IPS-NIHi7 (cell line): ENCODE data around the gene ANAPC10.
A peak's percentile ranks its signal among the peaks of the same experiment; 100 is the strongest.
"Not testable (repeated sequence)": the region's sequence is repeated elsewhere in the genome, so short reads cannot be mapped to it uniquely, and the experiment has no call there.

Source experiments
- DNase-seq: peaks from one replicate; pipeline ENCODE4 v3.0.0; 2012; ENCODE audit warnings: mixed read lengths; ENCODE audit errors: extremely low spot score

Gene ANAPC10

GRCh38 chr4:145071560-145071959, 26.4 kb downstream of the ANAPC10 start:
- DNase-seq, result no peak

DNA sequence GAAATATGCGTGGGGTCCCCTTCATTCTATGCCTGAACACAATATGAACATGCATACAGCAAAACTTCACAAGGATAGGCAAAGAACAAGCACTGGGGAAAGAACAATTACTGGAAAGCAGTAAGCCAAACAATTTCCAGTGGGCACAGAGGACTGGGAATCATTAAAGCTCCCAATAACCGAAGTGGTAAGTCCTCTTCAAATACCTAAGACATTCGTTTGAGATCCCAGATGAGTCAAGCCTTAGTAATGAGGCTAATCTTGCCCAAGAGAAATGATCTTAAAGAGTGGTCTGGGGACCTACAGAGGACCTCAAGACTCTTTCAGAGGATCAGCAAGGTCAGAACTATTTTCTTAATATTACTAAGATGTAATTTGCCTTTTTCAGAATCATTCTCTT, 28.6 kb downstream of the ANAPC10 start:
- no peak for DNase-seq

- DNase-seq, result peak; percentile 9
Observed at GRCh38 chr4:145066063-145066501, 31.9 kb downstream of the ANAPC10 start.

DNA sequence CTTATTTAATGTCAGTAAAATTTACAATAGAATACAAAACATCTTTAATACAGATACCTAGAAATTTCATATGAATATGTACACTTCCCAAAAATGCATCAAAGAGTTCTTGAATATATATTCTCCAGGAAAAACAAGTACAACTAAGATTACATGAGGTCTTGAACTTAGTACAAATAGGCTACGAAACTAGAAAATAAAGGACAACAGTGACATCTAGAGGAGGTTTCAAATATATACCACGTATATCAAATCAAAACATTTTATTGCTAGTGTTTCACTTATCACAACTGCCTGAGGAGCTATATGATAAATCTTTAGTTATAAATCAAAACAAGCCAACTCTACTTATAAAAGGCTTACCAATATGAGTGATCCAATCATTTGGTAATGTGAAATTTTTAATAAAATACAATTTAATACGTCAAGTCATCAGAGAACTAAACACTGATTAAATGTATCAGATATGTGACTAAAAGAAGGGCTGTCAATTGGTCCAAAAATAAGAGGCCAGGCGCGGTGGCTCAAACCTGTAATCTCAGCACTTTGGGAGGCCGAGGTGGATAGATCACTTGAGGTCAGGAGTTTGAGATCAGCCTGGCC, 36.6 kb downstream of the ANAPC10 start:
- peak; percentile 12 for DNase-seq

DNA sequence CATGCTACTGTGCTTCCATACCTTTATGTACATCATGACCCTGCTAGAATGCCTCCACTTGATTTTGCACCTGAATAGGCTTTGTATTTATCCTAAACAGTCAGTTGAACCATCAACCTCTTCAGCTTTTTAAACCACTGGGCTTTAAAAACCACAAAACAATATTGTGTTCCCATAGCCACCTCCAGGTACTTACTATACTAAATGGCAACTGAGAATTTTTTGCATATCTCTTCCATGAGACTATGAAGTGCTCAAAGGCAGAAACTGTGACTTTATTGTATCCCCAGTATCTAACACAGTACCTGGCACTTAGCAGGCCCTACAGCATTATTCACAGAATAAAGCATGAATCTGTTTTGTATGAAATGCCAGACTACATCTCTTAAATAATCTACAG, 39.7 kb downstream of the ANAPC10 start:
- DNase-seq, result no peak

DNA sequence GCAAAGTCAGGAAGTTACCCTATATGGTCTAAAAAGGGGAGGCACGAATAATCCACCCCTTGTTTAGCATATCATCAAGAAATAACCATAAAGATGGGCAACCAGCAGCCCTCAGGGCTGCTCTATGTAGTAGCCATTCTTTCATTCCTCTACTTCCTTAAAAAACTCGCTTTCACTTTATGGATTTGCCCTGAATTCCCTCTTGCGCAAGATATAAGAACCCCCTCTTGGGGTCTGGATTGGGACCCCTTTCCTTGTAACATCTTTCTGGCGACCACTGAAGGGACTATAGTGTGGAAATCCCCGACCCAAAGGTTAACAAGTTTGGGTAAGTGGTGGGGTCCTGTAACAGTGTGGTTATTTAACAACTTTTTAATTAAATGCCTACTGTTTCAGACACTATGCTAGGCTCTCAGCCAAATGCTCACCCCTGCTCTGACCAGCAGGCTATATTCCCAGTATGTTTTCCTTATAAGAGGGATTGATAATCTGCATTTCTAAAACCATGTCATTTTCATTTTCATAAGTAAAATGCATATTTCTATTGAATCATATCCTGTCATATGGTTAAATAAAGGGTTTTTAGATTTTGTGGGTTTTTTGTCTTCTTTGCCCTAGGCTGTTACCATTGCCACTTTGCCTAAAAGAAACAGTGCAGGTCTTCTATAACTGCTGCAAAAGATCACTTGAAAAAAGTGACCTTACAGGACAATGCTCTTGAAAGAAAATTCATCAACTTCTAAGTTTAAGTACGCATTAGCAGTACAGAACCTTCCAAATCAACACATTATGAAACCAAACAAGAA, 41.5 kb downstream of the ANAPC10 start:
- no peak for DNase-seq

DNA sequence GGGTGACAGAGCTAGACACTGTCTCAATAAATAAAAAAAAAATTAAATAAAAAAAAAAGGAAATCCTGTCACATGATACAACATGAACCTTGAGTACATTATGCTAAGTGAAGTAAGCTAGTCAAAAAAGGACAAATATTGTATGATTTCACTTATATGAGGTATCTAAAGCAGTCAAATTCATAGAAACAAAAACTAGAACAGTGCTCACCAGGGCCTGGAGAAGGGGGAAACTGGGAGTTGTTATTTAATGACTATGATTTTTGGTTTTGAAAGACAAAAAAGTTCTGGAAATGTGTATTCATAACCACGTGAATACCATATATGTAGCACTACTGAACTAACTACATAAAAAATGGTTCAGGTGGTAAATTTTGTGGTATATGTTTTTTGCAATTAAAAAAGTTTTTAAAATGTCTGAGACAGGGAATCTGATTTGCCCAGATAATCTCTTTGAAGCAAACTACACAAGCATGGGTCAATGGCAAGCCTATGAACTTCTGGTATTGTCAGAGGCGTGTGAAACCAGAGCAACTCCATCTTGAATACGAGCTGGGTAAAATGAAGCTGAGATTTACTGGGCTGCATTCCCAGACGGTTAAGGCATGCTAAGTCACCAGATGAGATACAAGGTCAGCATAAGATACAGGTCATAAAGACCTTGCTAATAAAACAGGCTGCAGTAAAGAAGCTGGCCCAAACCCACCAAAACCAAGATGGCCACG, 42.3 kb downstream of the ANAPC10 start:
- DNase-seq, result no peak

DNA sequence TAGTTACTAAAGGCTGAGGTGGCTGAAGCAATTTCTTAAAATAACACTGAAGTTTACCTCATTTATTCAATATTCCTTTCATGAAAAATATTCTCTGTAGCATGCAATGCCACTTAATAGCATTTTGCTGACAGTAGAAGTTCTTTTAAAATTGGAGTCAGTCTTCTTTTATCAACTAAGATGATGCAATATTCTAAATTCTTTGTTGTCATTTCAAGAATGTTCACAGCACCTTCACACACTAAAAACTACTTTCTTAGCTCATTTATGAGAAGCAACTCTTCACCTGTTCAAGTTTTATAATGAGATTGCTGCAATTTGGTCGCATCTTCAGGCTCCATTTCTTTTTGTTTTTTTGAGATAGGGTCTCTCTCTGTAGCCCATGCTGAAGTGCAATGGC, 48.8 kb downstream of the ANAPC10 start:
- DNase-seq, result no peak

DNA sequence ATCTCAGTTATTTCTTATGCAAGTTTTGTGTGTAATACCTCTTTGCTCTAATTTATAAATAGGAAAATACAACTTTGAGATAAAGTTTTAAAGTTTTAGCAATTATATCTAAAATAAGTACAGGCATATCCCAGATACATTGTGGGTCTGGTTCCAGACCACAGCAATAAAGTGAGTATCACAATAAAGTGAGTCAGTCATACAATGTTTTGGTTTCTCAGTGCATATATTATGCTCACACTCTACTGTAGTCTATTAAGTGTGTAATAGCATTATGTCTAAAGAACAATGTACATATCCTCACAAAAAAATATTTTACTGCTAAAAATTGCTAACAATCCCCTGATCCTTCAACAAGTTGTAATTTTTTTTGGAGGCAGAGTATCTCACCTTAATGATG, 49.2 kb downstream of the ANAPC10 start:
- no peak for DNase-seq

DNA sequence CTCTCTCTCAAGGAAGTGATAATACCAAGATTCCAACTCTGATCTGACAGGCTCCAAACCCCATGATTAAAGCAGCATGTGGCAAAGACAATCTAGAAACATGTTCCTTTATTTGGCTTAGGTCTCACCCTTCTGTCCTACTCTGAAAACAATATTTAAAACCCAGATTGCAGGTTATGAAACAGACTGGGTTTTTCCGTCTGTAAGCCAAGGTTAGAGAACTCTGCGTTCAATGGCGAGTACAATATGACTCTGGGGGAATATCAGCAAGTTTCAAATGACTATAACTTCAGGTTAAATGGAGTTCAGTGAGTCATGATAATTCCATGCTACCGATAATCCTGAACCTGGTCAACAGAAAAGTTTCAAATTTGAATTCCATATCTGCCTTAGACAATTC, 50.8 kb downstream of the ANAPC10 start:
- DNase-seq, result no peak

GRCh38 chr4:145045180-145045579, 52.8 kb downstream of the ANAPC10 start:
- DNase-seq, result no peak

DNA sequence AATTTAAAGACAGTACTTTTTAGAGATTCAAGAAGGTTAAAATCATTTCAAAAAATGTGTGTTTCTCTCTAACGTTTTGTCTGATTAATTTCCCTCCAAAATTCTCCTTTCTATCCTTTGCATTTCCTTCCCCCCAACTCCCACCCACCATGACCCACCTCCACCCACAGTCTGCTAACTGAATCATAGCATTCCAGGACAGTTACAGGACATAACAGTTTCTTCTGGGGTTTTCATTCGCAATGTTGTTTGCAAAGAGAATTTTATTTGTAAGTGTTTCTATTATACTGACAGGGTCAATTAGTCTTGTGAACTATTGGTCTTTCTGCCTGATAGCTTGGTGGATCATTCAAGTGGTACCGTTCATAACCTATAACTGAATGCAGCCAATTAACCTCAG, 53.7 kb downstream of the ANAPC10 start:
- no peak for DNase-seq

GRCh38 chr4:145043306-145043705, 54.7 kb downstream of the ANAPC10 start:
- DNase-seq, result no peak

DNA sequence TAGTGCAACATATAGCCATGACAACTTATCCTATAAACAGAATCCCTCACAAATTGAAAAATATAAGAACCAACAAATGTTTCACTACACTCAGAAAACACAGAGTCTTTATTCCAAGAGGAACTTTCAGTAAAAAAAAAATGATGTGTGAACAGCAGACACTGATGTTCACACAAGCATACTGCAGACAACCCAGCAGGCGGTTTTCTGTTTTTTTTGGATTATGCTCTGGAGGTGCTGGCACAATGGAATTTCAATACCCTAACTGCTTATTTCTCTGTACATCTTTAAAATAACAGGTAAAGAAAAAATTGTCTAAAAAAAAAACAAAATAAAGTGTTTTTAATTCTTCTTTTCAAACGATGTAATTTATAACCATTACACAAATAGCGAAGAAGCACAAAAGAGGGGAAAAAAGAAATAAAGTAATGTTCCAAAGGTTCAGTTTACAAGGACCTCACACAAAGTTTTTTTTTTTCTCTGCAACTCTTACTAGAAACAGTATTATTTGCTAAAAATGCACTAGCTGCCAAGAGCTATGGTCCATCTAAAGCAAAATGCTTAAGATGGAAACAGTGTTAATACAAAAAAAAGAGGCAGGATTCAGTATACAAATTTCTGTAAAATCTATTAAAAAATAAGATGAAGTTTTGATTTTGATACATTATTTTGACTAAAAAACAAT, 55.3 kb downstream of the ANAPC10 start:
- DNase-seq, result no peak

- no peak for DNase-seq
Observed at GRCh38 chr4:145041378-145041777, 56.6 kb downstream of the ANAPC10 start.

GRCh38 chr4:145035494-145036136, 62.4 kb downstream of the ANAPC10 start:
- DNase-seq, result no peak

- DNase-seq, result peak; percentile 19
Observed at GRCh38 chr4:145034727-145035211, 63.2 kb downstream of the ANAPC10 start.

DNA sequence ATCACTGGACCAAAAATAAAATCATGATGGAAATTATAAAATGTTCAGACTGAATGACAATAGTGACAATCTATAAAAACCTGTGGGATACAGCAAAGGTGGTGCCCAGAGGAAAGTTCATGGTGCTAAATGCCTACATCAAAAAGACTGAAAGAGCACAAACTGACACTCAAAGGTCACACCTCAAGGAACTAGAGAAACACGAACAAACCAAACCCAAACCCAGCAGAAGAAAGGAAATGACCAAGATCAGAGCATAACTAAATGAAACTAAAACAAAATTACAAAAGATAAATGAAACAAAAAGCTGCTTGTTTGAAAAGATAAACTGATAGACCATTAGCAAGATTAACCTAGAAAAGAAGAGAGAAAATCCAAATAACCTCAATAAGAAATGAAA, 78.7 kb downstream of the ANAPC10 start:
- DNase-seq, result no peak

- no peak for DNase-seq
Observed at GRCh38 chr4:145014365-145014764, 83.6 kb downstream of the ANAPC10 start.

DNA sequence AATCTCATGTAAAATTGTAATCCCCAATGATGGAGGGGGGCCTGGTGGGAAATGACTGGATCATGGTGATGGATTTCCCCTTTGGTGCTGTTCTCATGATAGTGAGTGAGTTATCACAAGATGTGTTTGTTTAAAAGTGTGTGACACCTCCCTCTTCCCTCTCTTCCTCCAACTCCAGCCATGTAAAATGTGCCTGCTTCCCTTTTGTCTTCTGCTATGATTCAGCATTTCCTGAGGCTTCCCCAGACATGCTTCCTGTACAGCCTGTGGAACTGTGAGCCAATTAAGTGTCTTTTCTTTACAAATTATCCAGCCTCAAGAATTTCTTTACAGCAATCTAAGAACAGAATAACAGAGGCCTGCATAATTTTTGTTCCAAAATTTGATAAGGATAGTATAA, 85.2 kb downstream of the ANAPC10 start:
- DNase-seq, result no peak

DNA sequence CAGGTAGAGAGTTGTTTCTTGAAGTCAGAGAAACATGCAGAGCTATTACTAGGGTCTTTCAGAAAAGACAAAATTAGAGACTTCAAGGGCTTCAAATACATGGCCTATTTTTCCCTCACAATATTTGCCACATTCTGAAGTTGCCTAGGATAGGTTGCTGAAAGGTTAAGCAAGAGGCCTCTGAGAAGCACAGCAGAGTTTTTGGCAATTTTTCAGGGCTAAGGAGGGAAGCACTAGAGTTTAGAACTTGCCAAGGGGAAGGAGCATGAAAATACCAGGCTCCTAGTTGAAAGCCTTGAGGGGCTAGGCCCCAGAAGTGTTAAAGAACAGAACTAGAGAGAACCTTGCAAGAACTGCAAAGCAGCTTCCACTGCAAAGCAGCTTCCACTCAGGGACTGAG, 86.4 kb downstream of the ANAPC10 start:
- no peak for DNase-seq

DNA sequence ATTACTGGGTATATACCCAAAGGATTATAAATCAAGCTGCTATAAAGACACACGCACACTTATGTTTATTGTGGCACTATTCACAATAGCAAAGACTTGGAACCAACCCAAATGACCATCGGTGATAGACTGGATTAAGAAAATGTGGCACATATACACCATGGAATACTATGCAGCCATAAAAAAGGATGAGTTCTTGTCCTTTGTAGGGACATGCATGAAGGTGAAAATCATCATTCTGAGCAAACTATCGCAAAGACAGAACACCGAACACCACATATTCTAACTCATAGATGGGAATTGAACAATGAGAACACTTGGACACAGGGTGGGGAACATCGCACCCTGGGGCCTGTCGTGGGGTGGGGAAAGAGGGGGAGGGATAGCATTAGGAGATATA, 87.7 kb downstream of the ANAPC10 start:
- not testable (repeated sequence) for DNase-seq
